GM23338 (cell line): ENCODE data around the gene TMEM37.

Source experiments
- CREB1 ChIP-seq: fragments of 250-450 bp; sonication (Bioruptor Pico); IDR thresholded peaks from 2 replicates; pipeline ENCODE4 v1.5.0; 2020; ENCODE audit warnings: low read depth, mild to moderate bottlenecking, moderate library complexity
- EZH2 ChIP-seq: fragments of 200-600 bp; sonication (generic); IDR thresholded peaks from one replicate; pipeline ENCODE4 v1.8.0; 2017; ENCODE audit warnings: antibody characterized with exemption, mild to moderate bottlenecking, low read depth; ENCODE audit not compliant: unreplicated experiment
- EZH2phosphoT487 ChIP-seq: fragments of 200-600 bp; sonication (generic); IDR thresholded peaks from one replicate; pipeline ENCODE4 v1.8.1; 2018; ENCODE audit warnings: antibody characterized with exemption; ENCODE audit not compliant: unreplicated experiment
- POLR2AphosphoS5 ChIP-seq: IDR thresholded peaks from 2 replicates; pipeline ENCODE4 v1.6.1; 2016; ENCODE audit warnings: antibody characterized with exemption, low read depth
- STAT1 ChIP-seq: IDR thresholded peaks from one replicate; pipeline ENCODE4 v1.6.1; 2016; ENCODE audit warnings: antibody characterized with exemption; ENCODE audit not compliant: unreplicated experiment
- ZNF331 ChIP-seq: fragments of 250-450 bp; sonication (Bioruptor Pico); IDR thresholded peaks from 2 replicates; pipeline ENCODE4 v1.5.0; 2020; ENCODE audit warnings: low read depth, mild to moderate bottlenecking, moderate library complexity
- TF ChIP-seq, protein P1 (sequence below), 2 experiments: fragments of 200-600 bp in 1 of 2; sonication (generic) in 1 of 2; conservative IDR thresholded peaks; 2 replicates each; pipeline versions ENCODE4 v1.5.1 to v1.6.1; 2016 to 2017; ENCODE audit warnings: antibody characterized with exemption in 2 of 2, low read depth in 2 of 2, mild to moderate bottlenecking in 2 of 2, moderate library complexity in 1 of 2
- TF ChIP-seq, protein P2 (sequence below): IDR thresholded peaks from one replicate; pipeline ENCODE4 v1.6.1; 2018; ENCODE audit warnings: antibody characterized with exemption; ENCODE audit not compliant: unreplicated experiment
- TF ChIP-seq, protein P3 (sequence below): IDR thresholded peaks from 2 replicates; pipeline ENCODE4 v1.6.1; 2016; ENCODE audit warnings: antibody characterized with exemption

DNA sequence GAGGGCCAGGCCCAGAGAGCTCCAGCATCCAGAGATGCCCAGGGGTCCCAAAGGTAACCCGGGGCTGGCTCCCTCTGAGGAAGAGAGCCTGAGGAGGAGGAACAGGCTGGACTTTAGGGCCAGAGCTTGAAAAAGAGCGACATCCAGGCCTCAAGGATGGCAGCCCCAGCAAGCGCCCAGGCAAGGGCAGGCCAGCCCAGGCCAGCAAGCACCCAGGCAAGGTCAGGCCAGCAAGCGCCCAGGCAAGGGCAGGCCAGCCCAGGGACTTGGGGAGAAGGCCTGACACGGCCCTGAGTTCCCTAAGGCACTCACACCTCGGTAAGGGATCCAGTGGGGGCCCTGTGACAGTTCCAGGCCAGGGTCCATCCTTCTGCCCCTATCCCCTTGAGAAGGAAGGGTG, 34.5 kb upstream of the TMEM37 start:
- TF ChIP-seq, protein P1, sequence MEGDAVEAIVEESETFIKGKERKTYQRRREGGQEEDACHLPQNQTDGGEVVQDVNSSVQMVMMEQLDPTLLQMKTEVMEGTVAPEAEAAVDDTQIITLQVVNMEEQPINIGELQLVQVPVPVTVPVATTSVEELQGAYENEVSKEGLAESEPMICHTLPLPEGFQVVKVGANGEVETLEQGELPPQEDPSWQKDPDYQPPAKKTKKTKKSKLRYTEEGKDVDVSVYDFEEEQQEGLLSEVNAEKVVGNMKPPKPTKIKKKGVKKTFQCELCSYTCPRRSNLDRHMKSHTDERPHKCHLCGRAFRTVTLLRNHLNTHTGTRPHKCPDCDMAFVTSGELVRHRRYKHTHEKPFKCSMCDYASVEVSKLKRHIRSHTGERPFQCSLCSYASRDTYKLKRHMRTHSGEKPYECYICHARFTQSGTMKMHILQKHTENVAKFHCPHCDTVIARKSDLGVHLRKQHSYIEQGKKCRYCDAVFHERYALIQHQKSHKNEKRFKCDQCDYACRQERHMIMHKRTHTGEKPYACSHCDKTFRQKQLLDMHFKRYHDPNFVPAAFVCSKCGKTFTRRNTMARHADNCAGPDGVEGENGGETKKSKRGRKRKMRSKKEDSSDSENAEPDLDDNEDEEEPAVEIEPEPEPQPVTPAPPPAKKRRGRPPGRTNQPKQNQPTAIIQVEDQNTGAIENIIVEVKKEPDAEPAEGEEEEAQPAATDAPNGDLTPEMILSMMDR (conservative IDR thresholded peaks at IDR 0.05; ENCODE audit: low read depth in 2 of 2) = no peak
- TF ChIP-seq EZH2phosphoT487 (no peak), EZH2 (no peak), POLR2AphosphoS5 (no peak), ZNF331 (CRISPR knock-in tag) (no peak), CREB1 (CRISPR knock-in tag) (no peak), STAT1 (no peak)
- TF ChIP-seq, protein P2, sequence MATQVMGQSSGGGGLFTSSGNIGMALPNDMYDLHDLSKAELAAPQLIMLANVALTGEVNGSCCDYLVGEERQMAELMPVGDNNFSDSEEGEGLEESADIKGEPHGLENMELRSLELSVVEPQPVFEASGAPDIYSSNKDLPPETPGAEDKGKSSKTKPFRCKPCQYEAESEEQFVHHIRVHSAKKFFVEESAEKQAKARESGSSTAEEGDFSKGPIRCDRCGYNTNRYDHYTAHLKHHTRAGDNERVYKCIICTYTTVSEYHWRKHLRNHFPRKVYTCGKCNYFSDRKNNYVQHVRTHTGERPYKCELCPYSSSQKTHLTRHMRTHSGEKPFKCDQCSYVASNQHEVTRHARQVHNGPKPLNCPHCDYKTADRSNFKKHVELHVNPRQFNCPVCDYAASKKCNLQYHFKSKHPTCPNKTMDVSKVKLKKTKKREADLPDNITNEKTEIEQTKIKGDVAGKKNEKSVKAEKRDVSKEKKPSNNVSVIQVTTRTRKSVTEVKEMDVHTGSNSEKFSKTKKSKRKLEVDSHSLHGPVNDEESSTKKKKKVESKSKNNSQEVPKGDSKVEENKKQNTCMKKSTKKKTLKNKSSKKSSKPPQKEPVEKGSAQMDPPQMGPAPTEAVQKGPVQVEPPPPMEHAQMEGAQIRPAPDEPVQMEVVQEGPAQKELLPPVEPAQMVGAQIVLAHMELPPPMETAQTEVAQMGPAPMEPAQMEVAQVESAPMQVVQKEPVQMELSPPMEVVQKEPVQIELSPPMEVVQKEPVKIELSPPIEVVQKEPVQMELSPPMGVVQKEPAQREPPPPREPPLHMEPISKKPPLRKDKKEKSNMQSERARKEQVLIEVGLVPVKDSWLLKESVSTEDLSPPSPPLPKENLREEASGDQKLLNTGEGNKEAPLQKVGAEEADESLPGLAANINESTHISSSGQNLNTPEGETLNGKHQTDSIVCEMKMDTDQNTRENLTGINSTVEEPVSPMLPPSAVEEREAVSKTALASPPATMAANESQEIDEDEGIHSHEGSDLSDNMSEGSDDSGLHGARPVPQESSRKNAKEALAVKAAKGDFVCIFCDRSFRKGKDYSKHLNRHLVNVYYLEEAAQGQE = no peak
- TF ChIP-seq, protein P3, sequence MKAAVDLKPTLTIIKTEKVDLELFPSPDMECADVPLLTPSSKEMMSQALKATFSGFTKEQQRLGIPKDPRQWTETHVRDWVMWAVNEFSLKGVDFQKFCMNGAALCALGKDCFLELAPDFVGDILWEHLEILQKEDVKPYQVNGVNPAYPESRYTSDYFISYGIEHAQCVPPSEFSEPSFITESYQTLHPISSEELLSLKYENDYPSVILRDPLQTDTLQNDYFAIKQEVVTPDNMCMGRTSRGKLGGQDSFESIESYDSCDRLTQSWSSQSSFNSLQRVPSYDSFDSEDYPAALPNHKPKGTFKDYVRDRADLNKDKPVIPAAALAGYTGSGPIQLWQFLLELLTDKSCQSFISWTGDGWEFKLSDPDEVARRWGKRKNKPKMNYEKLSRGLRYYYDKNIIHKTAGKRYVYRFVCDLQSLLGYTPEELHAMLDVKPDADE = no peak
